Measurements from ENCODE around the gene MAP3K6.

DNA sequence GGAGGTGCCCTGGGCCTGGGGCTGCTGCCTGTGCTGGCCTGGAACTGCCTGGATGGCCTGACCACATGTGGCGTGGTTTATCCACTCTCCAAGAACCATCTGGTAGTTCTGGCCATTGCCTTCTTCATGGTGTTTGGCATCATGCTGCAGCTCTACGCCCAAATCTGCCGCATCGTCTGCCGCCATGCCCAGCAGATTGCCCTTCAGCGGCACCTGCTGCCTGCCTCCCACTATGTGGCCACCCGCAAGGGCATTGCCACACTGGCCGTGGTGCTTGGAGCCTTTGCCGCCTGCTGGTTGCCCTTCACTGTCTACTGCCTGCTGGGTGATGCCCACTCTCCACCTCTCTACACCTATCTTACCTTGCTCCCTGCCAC, 27.5 kb upstream of the MAP3K6 start:
- no peak for TF ChIP-seq CTCF (IDR thresholded peaks at IDR 0.05)
- TF ChIP-seq POLR2A (IDR thresholded peaks at IDR 0.05), result no peak

Measured in lower leg skin (tissue), 3 donors.